NCI-H2107 treated with DMSO at 0.1 percent for 48 hours (cell line): Measurements from ENCODE around the gene ZNF446.
"Not testable (repeated sequence)": the region's sequence is repeated elsewhere in the genome, so short reads cannot be mapped to it uniquely, and the experiment has no call there.

Experiments
- DNase-seq: peaks from one replicate; lab custom pipeline; 2025; ENCODE audit not compliant: unreplicated experiment; lab: John Stamatoyannopoulos, UW

Gene ZNF446

DNA sequence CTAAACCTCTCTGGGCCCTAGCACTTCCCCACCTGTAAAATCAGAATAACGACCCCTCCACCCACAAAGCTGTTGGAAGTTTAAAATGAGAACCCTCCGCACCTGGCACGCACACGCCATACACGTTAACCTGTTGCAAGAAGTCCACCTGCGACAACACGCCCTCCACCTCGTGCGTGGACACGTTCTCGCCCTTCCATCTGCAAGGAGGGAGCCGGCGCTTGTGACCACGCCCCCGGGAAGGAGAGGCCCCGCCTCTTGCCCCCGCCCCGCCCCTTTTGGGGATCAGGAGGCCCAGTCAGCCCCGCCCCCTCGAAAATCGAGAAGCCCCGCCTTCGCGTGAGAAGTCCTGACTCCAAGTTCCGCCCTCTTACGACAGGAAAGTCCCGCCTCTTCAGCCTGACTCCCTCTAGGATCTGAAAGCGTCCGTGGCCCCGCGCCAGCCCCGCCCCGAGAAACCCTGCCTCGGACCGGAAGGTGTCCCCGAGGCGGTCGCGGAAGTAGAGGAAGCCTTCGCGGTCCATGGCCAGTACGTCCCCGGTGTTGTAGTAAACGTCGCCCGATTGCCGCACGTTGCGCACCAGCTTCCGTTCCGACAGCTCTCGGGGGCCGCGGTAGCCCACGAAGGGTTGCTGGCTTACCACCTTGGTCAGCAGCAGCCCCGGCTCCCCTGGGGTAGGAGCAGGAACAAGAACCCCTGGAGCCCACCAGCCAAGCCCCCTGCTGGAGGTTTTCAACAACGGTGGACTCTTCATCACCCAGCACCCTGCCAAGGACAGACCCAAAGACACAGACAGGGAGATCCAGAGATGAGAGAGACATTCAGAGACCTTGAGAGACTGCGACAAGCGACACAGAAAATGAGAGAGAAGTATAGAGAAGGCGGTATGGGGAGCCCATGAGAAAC, 23.1 kb downstream of the ZNF446 start:
- peak; percentile 92 for DNase-seq

GRCh38 chr19:58500242-58500641, 24.1 kb downstream of the ZNF446 start:
- no peak for DNase-seq

GRCh38 chr19:58507602-58508223, 31.6 kb downstream of the ZNF446 start:
- DNase-seq: not testable (repeated sequence)

GRCh38 chr19:58509731-58510083, 33.6 kb downstream of the ZNF446 start:
- no peak for DNase-seq

- no peak for DNase-seq
These were observed 34.1 kb downstream of the ZNF446 start for GRCh38 chr19:58510084-58510862.

DNA sequence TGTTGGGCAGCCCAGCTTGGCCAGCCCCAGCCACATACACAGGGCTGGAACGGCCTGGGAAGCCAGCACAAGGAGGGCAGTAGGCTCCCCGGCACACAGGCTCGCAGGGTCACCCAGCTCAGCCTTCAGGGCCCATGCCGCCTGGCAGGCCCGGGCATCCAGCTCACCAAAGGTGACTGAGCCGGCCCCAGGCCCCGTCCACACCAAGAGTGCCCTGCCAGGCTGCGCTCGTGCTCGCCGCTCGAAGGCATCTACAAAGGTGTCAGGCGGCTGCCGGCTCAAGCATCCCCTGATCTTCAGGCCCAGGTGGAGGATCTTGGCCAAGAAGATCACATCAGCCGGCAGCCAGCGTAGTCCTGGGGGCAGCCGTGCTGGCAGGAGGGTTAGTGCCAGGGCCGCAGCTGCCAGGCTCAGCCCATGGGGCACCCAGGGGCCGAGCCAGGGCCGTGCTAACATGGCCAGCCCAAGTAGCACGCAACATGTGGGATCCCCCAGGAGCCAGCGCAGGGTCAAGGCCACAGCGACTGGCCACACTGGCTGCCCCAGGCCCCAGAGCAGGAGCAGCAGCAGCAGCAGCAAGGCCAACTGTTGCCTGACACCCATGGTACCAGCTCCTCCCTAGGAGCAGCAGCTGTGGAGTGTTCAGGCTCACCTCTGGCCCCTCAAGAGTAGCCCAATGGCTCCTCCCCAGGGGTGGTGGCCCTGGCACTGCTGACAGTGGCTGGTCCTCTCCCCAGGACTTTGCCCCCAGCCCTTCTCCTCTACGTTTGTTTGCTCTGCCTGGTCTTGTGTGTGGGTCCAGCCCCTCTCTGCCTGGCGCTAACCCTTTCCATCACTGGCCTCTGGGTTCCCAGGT, 35.4 kb downstream of the ZNF446 start, which contains the start of gene SLC27A5:
SLC27A5 (minus strand) TSS at position 640 of the 856 bp plus-strand sequence; CDS start at position 603, 37 bp downstream.
- DNase-seq: no peak

- DNase-seq: no peak
These were observed 37.1 kb downstream of the ZNF446 start for GRCh38 chr19:58513213-58513693.

GRCh38 chr19:58513694-58514563, 37.8 kb downstream of the ZNF446 start:
- peak; percentile 12 for DNase-seq

- no peak for DNase-seq
These were observed 38.4 kb downstream of the ZNF446 start for GRCh38 chr19:58514564-58515022.

DNA sequence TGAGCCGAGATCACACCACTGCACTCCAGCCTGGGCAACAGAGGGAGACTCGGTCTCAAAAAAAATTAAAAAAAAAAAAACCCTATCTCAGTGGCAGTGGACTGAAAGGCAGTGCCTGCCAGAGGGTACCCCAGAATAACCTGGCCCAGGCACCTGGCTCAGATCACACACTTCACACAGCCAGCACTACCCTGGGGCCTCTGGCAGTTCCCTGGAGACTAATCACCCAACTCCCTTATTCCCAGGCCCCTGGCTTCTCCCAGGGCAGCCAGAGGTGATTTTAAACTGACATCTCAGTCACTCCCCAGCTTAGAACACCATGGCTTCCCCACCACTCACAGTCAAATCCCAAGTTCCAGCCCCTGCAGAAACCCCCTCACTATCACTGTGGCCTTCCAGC, 39.1 kb downstream of the ZNF446 start:
- no peak for DNase-seq

DNA sequence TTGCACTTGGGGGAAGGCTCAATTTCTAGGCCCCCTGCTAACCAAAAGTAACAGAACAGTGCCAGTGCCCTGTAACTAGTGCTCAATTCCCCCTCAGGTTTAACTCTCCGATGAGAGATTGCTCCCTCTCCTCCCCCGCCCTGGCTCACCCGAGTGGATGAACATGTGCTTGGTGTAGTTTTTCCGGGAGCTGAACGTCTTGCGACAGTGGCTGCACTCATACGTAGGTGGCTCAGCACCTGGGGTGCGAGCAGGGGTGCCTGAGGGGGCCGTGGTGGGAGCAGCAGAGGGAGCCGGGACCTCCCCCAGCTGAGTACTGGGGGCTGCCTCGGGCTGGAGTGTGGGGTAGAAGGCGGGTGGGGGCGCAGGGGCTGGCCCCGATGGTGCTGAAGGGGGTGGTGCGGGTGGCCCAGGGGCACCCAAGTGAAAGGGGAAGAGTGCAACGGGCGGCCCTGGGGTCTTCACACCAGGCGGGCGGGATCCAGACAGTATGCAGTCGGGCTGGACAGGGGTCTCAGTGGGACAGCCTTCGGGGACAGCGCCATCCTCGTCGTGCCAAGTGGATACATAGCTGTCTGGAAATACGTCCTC, 40.2 kb downstream of the ZNF446 start:
- no peak for DNase-seq

GRCh38 chr19:58516964-58517833, 41.0 kb downstream of the ZNF446 start:
- DNase-seq: no peak

DNA sequence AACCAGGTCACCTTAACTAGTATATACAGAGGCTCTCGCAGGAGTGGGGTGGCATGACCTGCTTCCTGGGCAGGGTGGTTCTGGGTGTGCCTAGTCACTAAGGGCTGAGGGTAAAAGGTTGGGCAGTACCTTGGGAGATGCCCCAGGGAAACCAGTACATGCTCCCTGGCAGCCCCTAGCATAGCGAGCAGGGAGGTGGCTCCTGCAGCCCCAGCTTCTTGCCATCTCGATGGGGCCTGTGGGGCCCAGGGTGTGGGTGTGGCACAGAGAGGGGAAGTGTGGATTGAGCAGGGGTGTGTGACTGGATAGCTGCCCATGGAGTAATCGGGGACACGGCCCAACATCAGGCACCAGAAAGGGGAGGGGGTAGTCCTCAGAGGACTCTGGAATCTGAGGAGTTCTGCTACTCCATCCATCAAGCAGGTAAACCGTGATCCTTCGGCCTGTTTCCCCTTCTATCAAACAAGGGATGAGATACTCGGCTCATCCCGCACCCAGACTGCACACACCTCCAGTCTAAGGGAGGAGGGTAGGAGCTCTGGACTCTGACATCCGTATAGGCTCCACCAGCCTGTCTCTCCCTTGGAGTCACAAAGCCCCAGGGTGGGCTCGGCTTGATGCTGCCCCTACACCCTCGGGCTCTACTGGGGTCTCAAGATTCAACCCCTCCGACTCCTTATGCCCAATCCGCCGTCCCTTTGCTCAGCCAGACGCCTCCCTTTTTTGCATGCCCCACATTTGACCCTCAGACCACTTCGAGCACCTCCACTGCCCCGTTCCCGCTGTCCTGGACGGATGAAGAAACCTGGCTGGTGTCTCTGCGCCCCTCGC, 42.3 kb downstream of the ZNF446 start:
- DNase-seq: no peak

DNA sequence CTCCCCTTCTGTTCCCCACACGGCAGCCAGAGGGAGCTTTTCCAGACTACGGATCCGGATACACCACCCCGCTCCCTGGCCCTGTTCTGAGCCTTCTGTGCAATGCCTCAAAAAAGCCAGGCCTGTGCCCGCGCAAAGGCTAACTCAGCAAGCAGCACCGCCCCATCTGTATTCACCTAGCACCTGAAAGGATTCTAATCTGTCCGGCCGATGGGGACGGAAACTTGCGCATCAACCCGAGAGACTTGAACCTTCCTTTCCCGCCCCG, 42.9 kb downstream of the ZNF446 start:
- peak; percentile 33 for DNase-seq

- peak; percentile 94 for DNase-seq
These were observed 43.5 kb downstream of the ZNF446 start, which contains the start of gene ZBTB45 for GRCh38 chr19:58519355-58520256. TSS of gene ZBTB45 (minus strand) at chr19:58519810. CDS start at chr19:58517673, 2,137 bp downstream.

DNA sequence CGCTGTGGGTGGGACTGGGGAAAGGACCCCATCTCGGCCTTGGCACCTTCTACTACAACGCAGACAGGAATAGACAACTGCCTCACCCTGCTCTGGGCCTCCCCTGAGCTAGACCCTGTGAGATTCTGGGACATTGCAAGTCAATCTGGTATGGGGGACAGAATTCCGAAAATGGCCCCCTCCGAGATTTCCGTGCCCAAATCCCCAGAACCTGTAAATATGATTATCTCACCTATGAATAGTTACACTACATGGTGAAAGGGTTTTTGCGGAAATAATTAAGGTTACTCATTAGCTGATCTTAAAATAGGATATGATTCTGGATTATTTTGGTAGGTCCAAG, 44.1 kb downstream of the ZNF446 start:
- no peak for DNase-seq
